Upper lobe of left lung (tissue), 6 donors: Measurements from ENCODE around the gene FAM241B. TPM values are rescaled to one million over a fixed set of nuclear protein-coding genes. Genes with fewer than 3 reads are reported as not detected.

Experiments used
- ATAC-seq, 2 donors: fragments of 200-7000 bp; cut with Tn5 transposase; one replicate each; pipeline ENCODE4 v1.9.1; 2022; ENCODE audit warnings: mild to moderate bottlenecking in 2 of 2, moderate library complexity in 2 of 2; ENCODE audit not compliant: low FRiP score in 2 of 2
- DNase-seq, 2 donors: peaks; one replicate each; pipeline ENCODE4 v3.0.0-alpha.2; 2019 to 2020
- H3K27ac ChIP-seq, 4 donors: fragments of 200-600 bp; sonication (generic); one replicate each; pipeline ENCODE4 v1.5.1; 2016 to 2019
- H3K27me3 ChIP-seq, 4 donors: fragments of 200-600 bp; sonication (generic); one replicate each; pipeline ENCODE4 v1.5.1; 2017 to 2019
- H3K36me3 ChIP-seq, 4 donors: fragments of 200-600 bp; sonication (generic); one replicate each; pipeline ENCODE4 v1.5.1; 2016 to 2019
- H3K4me1 ChIP-seq, 4 donors: fragments of 200-600 bp; sonication (generic); one replicate each; pipeline ENCODE4 v1.5.1; 2018 to 2019
- H3K4me3 ChIP-seq, 4 donors: fragments of 200-600 bp; sonication (generic); one replicate each; pipeline ENCODE4 v1.5.1; 2017 to 2019; ENCODE audit warnings: mild to moderate bottlenecking in 2 of 4, moderate library complexity in 1 of 4
- H3K9me3 ChIP-seq, 4 donors: fragments of 200-600 bp; sonication (generic); one replicate each; pipeline ENCODE4 v1.5.1; 2018 to 2019
- EP300 ChIP-seq, 4 donors: sonication (generic); formaldehyde crosslinking; IDR thresholded peaks; one replicate each; pipeline ENCODE4 v1.5.1; 2017; ENCODE audit warnings: antibody characterized with exemption in 4 of 4, control low read depth in 2 of 4
- POLR2A ChIP-seq, 4 donors: fragments of 450-650 bp; IDR thresholded peaks; one replicate each; pipeline ENCODE4 v1.5.1; 2016 to 2017; ENCODE audit warnings: antibody characterized with exemption in 4 of 4, mild to moderate bottlenecking in 2 of 4
- POLR2AphosphoS5 ChIP-seq, 2 donors: sonication (generic); formaldehyde crosslinking; IDR thresholded peaks; one replicate each; pipeline ENCODE4 v1.5.1; 2017; ENCODE audit warnings: antibody characterized with exemption in 2 of 2
- WGBS, 2 donors: methylation state at CpG; one replicate each; pipeline ENCODE4 v1.1.5; 2017 to 2018; 5-methylcytosine and 5-hydroxymethylcytosine counted together
- total RNA-seq, 6 donors: library from RNA; depleted of rRNA in 4 of 6; stranded (reverse); fragments of >200 nt in 4 of 6; gene quantifications; one replicate each; pipeline versions ENCODE4 v1.1.0 to v1.2.1, GENCODE V29; 2016 to 2021
- TF ChIP-seq, protein P1 (sequence below), 6 experiments: fragments of 450-650 bp in 4 of 6; fragments of 200-600 bp in 2 of 6; sonication (generic) in 2 of 6; IDR thresholded peaks; one replicate each; pipeline ENCODE4 v1.5.1; 2016 to 2019; ENCODE audit warnings: antibody characterized with exemption in 6 of 6
- donor health status: DM: no; HTN: no; CAD: no; lungs with moderate emphysema.
- donor health status: DM: no; HTN: yes; CAD: no; lungs with severe emphysema.

FAM241B gene
- total RNA-seq, 6 donors from 2014 or later, result 3.1 to 7.7 (median 6.5) TPM; not detected in 1

DNA sequence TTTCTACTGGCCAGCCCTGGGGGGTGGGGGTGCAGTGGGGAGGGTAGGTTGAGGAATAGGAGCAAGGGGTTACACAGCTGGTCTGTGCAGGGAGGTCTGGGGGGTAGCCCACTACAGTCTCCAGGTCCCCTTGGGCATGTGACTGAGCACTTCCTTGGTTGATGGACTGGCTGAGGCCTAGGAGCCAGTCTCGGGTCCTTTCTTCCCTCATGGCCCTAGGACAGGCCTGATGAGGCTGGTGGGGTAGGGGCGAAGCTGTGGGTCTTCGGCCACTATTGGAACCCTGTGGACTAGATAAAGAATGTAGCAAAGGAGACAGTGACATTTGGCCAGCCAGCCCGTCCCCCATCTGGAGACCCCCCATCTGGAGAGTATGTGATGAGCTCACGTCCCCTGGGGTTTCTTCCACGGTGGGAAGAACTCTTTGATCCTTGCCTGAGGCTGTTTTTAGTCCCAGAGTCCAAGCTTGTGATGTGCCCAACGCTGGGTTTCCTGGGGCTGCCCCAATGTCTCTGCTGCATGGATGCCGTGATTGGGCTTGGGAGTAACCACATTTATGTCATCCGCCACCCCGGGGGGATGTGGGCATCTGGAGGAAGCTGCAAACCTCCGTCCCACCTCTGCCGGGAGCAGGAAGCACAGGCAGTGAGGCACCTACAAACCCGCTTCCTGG, 20.7 kb downstream of the FAM241B start:
- ATAC-seq (no peak), DNase-seq (no peak)
- Histone ChIP-seq H3K27me3 (no peaks in the 10 kb centered on the region), H3K27ac (no peak overlapping the region), H3K4me1 (peaks cover 0 to 3% (median 0%) of the 10 kb centered on the region in 4 donors), H3K4me3 (no peak overlapping the region), H3K9me3 (no peaks in the 10 kb centered on the region), H3K36me3 (no peaks in the 10 kb centered on the region)
- no peak for TF ChIP-seq EP300 (IDR thresholded peaks at IDR 0.05)
- TF ChIP-seq, protein P1, sequence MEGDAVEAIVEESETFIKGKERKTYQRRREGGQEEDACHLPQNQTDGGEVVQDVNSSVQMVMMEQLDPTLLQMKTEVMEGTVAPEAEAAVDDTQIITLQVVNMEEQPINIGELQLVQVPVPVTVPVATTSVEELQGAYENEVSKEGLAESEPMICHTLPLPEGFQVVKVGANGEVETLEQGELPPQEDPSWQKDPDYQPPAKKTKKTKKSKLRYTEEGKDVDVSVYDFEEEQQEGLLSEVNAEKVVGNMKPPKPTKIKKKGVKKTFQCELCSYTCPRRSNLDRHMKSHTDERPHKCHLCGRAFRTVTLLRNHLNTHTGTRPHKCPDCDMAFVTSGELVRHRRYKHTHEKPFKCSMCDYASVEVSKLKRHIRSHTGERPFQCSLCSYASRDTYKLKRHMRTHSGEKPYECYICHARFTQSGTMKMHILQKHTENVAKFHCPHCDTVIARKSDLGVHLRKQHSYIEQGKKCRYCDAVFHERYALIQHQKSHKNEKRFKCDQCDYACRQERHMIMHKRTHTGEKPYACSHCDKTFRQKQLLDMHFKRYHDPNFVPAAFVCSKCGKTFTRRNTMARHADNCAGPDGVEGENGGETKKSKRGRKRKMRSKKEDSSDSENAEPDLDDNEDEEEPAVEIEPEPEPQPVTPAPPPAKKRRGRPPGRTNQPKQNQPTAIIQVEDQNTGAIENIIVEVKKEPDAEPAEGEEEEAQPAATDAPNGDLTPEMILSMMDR (IDR thresholded peaks at IDR 0.05), result no peak
- TF ChIP-seq POLR2A (IDR thresholded peaks at IDR 0.05), result no peak
- WGBS, 2 donors, result 27 to 55% methylated on average over 2 to 13 of the region's 13 CpGs

DNA sequence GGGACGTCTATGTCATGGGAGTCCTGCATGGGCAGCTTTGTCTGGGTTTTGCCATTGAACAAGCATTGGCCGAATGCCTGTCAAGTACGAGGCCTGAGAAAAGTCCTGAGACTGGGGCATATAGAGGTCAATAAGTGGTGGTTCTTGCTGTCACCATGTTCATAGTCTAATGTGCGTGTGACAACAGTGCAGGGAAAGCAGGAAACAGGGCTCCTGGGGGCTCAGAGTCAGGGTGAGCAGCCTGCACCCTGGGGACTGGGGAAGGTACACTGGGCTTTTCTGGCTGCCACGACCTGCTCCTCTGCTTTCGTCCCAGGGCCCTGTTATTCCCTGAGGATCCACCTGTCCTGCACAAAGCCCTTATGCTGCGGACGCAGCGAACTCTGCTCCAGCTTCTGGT, 21.3 kb downstream of the FAM241B start:
- ATAC-seq, result no peak
- TF ChIP-seq POLR2A (IDR thresholded peaks at IDR 0.05) (no peak), EP300 (IDR thresholded peaks at IDR 0.05) (no peak), POLR2AphosphoS5 (IDR thresholded peaks at IDR 0.05) (no peak)
- TF ChIP-seq, protein P1 (IDR thresholded peaks at IDR 0.05), result no peak
- H3K9me3 ChIP-seq, result no peaks in the 10 kb centered on the region
- H3K27me3 ChIP-seq, result no peaks in the 10 kb centered on the region
- peaks cover 0 to 3% (median 0%) of the 10 kb centered on the region in 4 donors for H3K4me1 ChIP-seq
- no peak overlapping the region for H3K27ac ChIP-seq
- DNase-seq, result no peak
- H3K4me3 ChIP-seq, result no peak overlapping the region
- no peaks in the 10 kb centered on the region for H3K36me3 ChIP-seq
- 74 to 80% methylated on average over 9 of the region's 9 CpGs for WGBS, 2 donors

DNA sequence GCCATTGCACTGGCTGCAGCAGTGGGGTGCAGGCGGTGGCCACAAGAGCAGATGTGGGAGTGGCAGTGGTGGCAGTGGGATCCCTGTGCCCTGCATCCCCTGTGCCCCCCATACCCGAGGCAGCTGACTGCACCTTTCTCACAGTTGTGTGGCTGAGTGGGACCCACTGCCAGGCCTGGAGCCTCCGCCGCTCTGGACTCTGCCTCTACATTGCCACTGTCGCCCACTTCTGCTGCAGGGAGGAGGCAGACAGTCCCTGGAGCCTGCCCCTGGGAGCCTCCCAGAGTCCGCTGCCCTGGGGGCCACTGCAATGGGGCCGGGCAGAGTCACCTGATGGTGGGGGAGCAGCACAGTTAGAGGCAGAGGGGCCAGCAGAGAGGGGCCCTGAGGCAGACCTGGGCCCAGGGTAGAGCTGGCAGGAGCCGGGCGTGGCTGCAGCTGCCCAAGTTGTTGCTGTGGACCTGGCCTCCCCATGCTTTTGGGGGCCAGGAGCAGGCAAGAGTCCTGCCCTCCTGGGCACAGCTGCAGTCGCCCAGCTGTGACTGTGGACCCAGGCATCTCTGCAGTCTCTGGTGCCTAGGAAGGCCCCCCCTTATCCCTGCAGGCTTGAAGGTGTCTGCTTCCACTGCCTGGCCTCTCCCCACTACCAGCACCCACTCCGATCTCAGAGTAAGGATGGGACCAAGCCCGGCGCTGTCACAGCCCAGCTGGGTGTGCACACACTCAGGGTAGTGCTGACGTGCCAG, 22.2 kb downstream of the FAM241B start:
- no peak overlapping the region for H3K27ac ChIP-seq
- no peaks in the 10 kb centered on the region for H3K27me3 ChIP-seq
- TF ChIP-seq EP300 (IDR thresholded peaks at IDR 0.05), result no peak
- TF ChIP-seq, protein P1 (IDR thresholded peaks at IDR 0.05), result no peak
- no peak for TF ChIP-seq POLR2AphosphoS5 (IDR thresholded peaks at IDR 0.05)
- TF ChIP-seq POLR2A (IDR thresholded peaks at IDR 0.05), result no peak
- peaks cover 0 to 3% (median 0%) of the 10 kb centered on the region in 4 donors for H3K4me1 ChIP-seq
- ATAC-seq, result no peak
- WGBS, 2 donors, result 90 to 91% methylated on average over 11 to 14 of the region's 14 CpGs
- H3K9me3 ChIP-seq, result no peaks in the 10 kb centered on the region
- H3K36me3 ChIP-seq, result no peaks in the 10 kb centered on the region
- DNase-seq, result peak in 1 of 2 donors; percentile 69
- H3K4me3 ChIP-seq, result no peak overlapping the region

DNA sequence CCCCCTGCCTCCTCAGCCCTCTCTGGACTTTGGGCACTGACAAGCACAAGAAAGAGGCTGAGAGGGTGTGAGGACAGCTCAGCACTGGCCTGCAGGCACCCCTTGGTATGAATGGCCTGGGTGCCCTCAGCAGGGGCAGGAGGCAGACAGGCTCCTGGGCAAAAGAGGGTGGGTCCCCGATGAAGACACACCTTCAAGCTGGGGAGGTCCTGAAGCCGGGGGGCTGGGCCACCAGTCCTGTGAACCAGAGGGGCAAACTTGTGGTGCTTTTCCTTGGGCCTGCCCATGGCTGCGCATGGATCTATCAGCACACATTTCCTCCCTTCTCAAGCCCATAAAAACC, 22.8 kb downstream of the FAM241B start:
- Histone ChIP-seq H3K27ac (no peak overlapping the region), H3K4me1 (peaks cover 0 to 3% (median 0%) of the 10 kb centered on the region in 4 donors), H3K4me3 (no peak overlapping the region), H3K36me3 (no peaks in the 10 kb centered on the region), H3K9me3 (no peaks in the 10 kb centered on the region), H3K27me3 (no peaks in the 10 kb centered on the region)
- TF ChIP-seq POLR2AphosphoS5 (IDR thresholded peaks at IDR 0.05) (no peak), EP300 (IDR thresholded peaks at IDR 0.05) (no peak), POLR2A (IDR thresholded peaks at IDR 0.05) (no peak)
- TF ChIP-seq, protein P1 (IDR thresholded peaks at IDR 0.05), result no peak
- ATAC-seq (no peak), DNase-seq (no peak)
- WGBS, 2 donors, result 97% methylated on average over 3 of the region's 3 CpGs; no CpG with 5 or more reads in 1 of the 2 donors
